ENCODE results near the gene XAGE5. TPM values are rescaled to one million over a fixed set of nuclear protein-coding genes. Genes with fewer than 3 reads are reported as not detected.
"Not testable (repeated sequence)": the region's sequence is repeated elsewhere in the genome, so short reads cannot be mapped to it uniquely, and the experiment has no call there.

XAGE5 gene
- not detected for total RNA-seq
- long read RNA-seq, result 0 reads

- TF ChIP-seq CTCF (IDR thresholded peaks at IDR 0.05), result no peak
- no peak for TF ChIP-seq POLR2A (IDR thresholded peaks at IDR 0.05)
- H3K4me1 ChIP-seq, result no peaks in the 10 kb centered on the region
- no peak for ATAC-seq
- intact Hi-C loops (cut with DNase I), result no loop called here
- H3K27ac ChIP-seq, result no peak within 1 kb of the TSS
- H3K27me3 ChIP-seq, result no peaks in the 10 kb centered on the region
- H3K4me3 ChIP-seq, result no peak within 1 kb of the TSS
- WGBS (ENCODE audit: insufficient coverage, low coverage, low lambda C conversion rate, missing lambda C conversion rate), result 80% methylated on average over 11 of the region's 25 CpGs
- H3K9me3 ChIP-seq, result no peaks in the 10 kb centered on the region
- no peaks in the 10 kb centered on the region for H3K36me3 ChIP-seq
- no peak for DNase-seq
Measured at GRCh38 chrX:52811065-52811625, at the start of gene XAGE5. TSS of gene XAGE5 (plus strand) at chrX:52811287. CDS start at chrX:52812567, 1,280 bp downstream.

GRCh38 chrX:52765983-52766382 lies 45.1 kb upstream of the XAGE5 start:
- DNase-seq; ATAC-seq; H3K4me3 ChIP-seq; H3K36me3 ChIP-seq; H3K27me3 ChIP-seq; H3K4me1 ChIP-seq; intact Hi-C loops (cut with DNase I); H3K27ac ChIP-seq; H3K9me3 ChIP-seq: not testable (repeated sequence)
- no CpG with 5 or more reads among the region's 5 CpGs for WGBS (ENCODE audit: insufficient coverage, low coverage, low lambda C conversion rate, missing lambda C conversion rate)

GRCh38 chrX:52773504-52773903 lies 37.6 kb upstream of the XAGE5 start:
- DNase-seq; H3K27me3 ChIP-seq; ATAC-seq; intact Hi-C loops (cut with DNase I); H3K4me1 ChIP-seq; H3K27ac ChIP-seq; H3K4me3 ChIP-seq; H3K9me3 ChIP-seq; H3K36me3 ChIP-seq: not testable (repeated sequence)
- WGBS (ENCODE audit: insufficient coverage, low coverage, low lambda C conversion rate, missing lambda C conversion rate), result 58% methylated on average over 9 of the region's 11 CpGs

GRCh38 chrX:52797327-52797726 lies 13.8 kb upstream of the XAGE5 start, which contains the start of gene SPANXN5:
TSS of gene SPANXN5 (minus strand) at chrX:52797427. CDS start at chrX:52797348, 79 bp downstream.
- H3K27ac ChIP-seq; H3K4me1 ChIP-seq; intact Hi-C loops (cut with DNase I); DNase-seq; H3K36me3 ChIP-seq; ATAC-seq; H3K4me3 ChIP-seq; H3K9me3 ChIP-seq; H3K27me3 ChIP-seq: not testable (repeated sequence)
- WGBS (ENCODE audit: insufficient coverage, low coverage, low lambda C conversion rate, missing lambda C conversion rate), result 75% methylated on average over 2 of the region's 2 CpGs

GRCh38 chrX:52804876-52805275 lies 6.2 kb upstream of the XAGE5 start:
- DNase-seq; H3K4me3 ChIP-seq; H3K9me3 ChIP-seq; H3K4me1 ChIP-seq; ATAC-seq; H3K36me3 ChIP-seq; H3K27me3 ChIP-seq; H3K27ac ChIP-seq; intact Hi-C loops (cut with DNase I): not testable (repeated sequence)
- 54% methylated on average over 2 of the region's 2 CpGs for WGBS (ENCODE audit: insufficient coverage, low coverage, low lambda C conversion rate, missing lambda C conversion rate)

- DNase-seq (no peak), ATAC-seq (no peak)
- no peaks in the 10 kb centered on the region for H3K36me3 ChIP-seq
- TF ChIP-seq CTCF (IDR thresholded peaks at IDR 0.05) (no peak), POLR2A (IDR thresholded peaks at IDR 0.05) (no peak)
- no peak overlapping the region for H3K27ac ChIP-seq
- H3K4me1 ChIP-seq, result no peaks in the 10 kb centered on the region
- intact Hi-C loops (cut with DNase I), result no loop called here
- no peaks in the 10 kb centered on the region for H3K9me3 ChIP-seq
- H3K27me3 ChIP-seq, result no peaks in the 10 kb centered on the region
- WGBS (ENCODE audit: insufficient coverage, low coverage, low lambda C conversion rate, missing lambda C conversion rate), result 36% methylated on average over 2 of the region's 4 CpGs
- no peak overlapping the region for H3K4me3 ChIP-seq
Measured at GRCh38 chrX:52819788-52820187, 8.7 kb downstream of the XAGE5 start.
